HG03025 (cell line): ENCODE data around the gene RPS27A.
"Not testable (repeated sequence)": the region's sequence is repeated elsewhere in the genome, so short reads cannot be mapped to it uniquely, and the experiment has no call there.

Experiments used
- ATAC-seq: cut with Tn5 transposase; IDR thresholded peaks from one replicate; pipeline ENCODE4 v1.9.1; 2021; ENCODE audit warnings: mild to moderate bottlenecking, moderate library complexity; ENCODE audit not compliant: unreplicated experiment, low FRiP score

Gene RPS27A

DNA sequence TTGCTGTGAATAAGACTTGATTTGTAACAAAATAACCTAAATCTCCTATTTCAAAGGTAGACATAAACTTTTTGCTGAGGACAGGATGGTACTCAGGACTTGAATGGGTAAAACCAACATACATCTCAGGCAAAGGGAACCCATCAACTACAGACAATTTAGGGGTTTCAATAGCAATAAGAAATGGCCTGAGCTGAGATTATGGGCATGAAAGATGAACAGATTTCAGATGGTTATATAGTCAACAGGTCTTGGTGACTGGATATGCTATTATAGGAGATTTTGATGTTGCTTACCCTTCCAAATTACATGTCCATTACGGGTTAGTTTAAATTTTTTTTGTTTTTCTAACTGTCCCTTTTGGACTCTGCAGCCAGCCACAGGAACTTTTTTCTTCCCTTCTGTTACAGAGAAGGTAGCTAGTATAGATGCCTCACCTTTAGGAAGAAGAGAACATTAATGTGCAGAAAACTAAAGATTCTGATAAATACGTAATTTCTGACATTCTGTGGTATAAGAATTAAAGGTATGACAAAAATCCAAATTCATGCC is 4.6 kb downstream of the RPS27A start:
- ATAC-seq: no peak

DNA sequence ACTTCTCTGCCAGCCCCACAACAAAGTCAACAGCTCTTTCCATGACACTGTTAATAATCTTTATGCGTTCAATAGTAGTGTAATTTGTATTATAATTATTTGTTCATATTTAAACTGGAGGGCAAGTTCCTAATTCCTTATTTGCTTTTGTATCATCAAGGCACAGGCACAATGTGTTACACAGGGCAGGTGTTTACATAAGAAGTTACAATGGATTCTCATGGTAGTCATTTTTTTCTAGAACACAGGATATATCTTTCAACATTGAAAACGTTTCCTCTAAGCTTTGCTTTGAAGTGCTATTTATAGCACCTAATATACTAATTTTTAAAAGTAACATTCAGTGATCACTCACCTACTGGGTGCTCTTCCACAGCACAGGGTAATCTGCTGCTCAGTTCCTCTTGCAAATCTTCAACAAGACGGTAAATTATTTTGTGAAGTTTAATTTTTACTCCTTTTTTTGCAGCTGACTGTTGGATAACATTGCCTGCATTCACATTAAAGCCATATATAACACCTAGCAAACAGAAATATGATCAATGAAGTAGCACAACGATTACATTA is 7.3 kb downstream of the RPS27A start:
- no peak for ATAC-seq

DNA sequence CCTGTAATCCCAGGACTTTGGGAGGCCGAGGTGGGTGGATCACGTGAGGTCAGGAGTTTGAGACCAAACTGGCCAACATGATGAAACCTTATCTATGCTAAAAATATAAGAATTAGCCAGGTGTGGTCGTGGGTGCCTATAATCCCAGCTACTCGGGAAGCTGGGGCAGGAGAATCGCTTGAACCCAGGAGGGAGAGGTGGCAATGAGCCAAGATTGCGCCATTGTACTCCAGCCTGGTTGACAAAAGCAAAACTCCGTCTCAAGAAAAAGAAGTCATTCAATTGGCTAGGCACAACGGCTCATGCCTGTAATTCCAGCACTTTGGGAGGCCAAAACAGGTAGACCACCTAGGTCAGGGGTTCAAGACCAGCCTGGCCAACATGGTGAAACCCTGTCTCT is 9.1 kb downstream of the RPS27A start:
- not testable (repeated sequence) for ATAC-seq

DNA sequence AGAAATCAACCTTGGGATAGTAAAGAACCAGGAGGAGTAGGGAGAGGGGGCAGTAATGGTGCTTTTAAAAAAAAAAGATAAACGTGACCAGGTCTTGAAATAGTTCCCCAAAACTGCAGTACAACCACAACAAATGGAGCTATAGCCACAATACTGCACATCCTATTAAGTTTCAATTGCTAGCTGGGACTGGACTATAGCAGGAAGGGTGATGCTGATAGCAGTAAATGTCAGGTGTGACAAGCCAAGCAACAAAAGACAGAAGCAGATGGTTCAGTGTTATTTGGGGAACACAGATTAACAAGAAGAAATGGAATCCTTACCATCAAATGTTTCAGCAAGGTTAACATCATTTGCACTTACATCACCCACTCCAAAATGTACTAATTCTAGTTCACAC is 10.1 kb downstream of the RPS27A start:
- ATAC-seq: no peak

DNA sequence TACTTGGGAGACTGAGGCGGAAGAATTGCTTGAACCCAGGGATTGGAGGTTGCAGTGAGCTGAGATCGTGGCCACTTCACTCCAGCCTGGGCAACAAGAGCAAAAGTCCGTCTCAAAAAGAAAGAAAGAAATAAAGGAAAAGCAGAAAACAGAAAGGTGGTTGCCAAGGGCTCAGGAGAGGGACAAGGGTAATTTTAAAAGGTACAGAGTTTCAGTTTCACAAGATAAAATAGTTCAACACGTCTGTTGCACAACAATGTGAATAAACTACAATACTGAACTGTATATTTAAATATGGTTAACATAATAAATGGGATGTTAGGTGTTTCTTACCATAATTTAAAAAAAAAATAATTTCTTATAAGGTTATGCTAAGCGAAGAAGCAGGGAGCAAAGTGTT is 12.9 kb downstream of the RPS27A start:
- ATAC-seq: no peak

DNA sequence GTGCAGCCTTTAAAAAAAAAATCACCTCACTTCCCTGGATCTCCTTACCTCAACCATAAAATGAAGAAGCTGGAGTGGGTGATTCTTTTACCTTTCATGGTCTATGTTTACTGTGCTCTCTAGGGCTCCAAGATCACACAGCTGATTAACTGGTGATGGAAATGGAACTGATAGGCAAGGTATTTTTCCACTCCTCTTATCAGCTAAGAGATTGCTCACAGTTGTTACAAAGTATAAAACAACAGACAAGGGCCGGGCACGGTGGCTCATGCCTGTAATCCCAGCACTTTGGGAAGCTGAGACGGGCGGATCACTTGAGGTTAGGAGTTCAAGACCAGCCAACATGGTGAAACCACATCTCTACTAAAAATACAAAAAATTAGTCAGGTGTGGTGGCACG is 14.5 kb downstream of the RPS27A start:
- ATAC-seq: no peak

DNA sequence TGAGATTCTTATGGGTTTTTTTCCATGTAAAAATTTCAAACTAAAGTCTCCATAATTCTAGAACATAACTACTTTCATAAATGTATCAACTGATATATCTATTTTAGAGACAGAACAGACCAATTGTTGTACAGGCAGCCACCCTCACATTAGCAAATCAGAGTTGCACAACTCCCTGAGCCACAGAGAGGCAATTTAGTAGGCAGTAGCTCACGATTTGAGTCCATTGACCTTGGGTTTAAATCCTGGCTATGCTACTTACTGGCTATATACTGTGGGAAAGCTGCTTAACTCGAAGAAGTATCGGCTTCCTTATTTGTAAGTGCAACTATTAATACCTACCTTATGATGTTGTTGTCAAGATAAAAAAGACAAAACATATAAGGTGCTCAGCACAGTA is 20.3 kb downstream of the RPS27A start:
- no peak for ATAC-seq

DNA sequence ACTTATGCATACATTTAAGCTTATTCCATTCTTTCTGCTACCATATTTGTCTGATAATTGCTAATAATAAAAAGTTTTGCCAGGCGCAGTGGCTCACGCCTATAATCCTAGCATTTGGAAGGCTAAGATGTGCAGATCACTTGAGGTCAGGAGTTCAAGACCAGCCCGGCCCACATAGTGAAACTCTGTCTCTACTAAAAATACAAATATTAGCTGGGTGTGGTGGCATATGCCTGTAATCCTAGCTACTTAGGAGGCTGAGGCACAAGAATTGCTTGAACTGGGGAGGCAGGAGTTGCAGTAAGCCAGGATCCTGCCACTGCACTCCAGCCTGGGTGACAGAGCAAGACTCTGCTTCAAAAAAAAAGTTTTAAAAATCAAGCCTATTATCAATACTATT is 27.1 kb downstream of the RPS27A start:
- ATAC-seq: not testable (repeated sequence)

DNA sequence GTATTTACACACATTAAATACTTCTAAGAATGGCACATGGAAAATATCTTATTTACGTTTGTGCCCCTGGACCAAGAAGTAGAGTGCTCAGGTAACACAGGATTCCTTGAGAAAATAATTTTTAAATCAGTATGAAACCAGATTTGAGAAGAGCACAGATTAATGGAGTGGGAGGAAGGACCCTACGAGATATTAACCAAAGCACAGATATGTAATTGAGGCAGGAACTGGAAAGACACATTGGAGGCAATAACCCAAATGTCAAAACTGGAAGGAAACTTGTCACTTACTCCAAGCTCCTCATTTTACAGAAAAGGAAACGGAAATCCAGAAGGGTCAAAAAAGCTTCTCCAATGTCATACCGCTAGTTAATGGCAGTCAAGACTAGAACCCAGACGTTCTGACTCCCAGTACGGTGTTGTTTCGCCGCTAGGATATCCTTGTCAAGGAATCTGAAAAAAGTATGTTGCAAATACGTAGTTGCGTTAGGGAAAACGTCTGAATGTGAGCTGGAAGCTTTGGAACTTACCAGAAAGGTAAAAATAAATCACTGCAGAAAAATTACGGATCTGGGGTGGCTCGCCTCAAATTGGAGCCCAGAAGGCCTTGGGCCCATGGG is 35.9 kb downstream of the RPS27A start:
- no peak for ATAC-seq

DNA sequence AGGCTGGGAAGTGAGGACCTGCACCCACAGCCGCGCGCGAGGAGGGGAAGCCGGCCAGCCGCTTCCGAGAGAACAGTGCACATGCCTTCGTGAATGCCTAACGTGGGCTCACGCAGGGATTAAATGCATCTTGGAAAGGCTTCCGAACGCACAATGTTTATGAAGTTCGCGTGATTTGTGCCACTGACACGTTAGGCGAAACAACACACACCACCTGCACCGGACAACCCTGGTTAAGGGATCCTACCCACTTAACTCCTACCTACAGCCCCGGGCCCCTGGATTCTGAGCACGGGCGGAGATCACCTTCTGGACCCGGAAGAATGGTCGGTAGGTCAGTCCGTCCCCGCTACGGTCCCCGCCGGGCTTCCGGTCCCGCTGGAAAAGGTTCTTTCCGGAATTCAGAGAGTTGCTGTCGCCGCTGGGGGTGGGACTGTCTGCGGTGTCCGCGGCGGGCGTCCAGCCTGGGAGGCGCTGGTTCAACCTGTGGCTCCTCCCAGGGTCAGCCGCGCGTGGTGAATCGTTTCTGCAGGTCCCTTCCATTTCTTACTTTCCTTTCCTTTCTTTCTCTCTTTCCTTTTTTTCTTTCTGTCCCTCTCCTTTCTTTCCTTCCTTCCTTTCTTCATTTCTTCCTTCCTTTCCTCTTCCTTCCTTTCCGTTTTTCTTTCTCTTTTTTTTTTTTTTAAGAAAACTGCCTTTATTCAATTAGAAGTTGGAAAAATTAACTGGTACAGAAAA is 36.6 kb downstream of the RPS27A start, which contains the start of gene MTIF2:
Gene MTIF2, minus strand, starts transcription at position 325 of the 738 bp plus-strand sequence. CDS start 5,373 bp downstream, outside the sequence.
- ATAC-seq: peak; percentile 98

DNA sequence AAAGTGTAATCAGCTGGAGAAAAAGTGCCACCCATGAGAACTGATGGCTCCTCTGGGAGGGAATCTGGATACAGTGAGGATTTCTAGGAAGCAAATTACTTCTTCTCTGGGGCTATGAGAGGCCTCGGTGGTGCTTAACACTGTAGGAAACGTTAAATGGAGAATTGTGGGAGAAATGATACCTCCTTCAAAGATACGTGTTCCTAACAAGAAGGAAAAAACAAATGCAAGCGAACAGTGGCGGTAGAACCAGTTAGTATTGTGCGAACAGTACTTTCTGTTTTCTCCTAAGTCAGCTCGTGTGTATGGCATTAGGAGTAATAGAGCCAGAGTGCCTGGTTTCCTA is 37.1 kb downstream of the RPS27A start:
- no peak for ATAC-seq

DNA sequence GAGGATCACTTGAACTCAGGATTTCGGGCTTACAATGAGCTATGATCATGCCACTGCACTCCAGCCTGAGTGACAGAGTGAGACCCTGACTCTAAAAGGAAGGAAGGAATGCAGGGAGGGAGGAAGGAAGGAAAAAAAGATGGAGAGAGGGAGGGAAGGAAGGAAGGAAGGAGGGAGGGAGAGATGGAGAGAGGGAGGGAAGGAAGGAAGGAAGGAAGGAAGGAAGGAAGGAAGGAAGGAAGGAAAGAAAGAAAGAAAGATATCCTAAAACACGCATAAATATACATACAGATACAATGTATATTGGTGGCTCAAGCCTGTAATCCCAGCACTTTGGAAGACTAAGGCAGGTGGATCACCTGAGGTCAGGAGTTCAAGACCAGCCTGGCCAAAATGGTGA is 41.9 kb downstream of the RPS27A start:
- ATAC-seq: not testable (repeated sequence)

DNA sequence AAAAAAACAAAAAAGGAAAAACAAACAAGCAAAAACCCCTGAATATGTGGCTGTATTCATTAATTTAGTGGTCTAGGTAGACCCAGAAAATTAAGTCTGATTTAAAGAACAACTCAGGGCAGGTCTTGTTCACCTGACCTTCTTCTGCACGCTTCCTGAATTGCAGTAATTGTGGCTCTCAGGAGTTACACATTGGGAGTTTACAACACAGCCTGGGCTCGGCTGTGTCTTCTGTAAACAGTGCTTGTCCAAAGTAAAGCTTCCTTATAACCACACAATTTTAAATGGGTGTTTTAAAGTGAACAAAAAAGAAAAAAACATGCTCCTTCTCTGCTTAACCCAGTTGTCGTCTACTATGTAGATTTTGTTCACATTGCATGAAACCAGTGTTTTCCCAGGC is 44.8 kb downstream of the RPS27A start:
- ATAC-seq: no peak

DNA sequence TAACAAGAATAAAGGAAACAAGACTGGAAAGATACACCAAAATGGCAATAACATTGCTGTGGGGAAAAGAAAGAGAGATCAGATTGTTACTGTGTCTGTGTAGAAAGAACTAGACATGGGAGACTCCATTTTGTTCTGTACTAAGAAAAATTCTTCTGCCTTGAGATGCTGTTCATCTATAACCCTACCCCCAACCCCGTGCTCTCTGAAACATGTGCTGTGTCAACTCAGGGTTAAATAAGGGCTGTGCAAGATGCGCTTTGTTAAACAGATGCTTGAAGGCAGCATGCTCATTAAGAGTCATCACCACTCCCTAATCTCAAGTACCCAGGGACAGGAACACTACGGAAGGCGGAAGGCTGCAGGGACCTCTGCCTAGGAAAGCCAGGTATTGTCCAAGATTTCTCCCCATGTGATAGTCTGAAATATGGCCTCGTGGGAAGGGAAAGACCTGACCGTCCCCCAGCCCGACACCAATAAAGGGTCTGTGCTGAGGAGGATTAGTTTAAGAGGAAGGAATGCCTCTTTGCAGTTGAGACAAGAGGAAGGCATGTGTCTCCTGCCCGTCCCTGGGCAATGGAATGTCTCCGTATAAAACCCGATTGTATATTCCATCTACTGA is 46.8 kb downstream of the RPS27A start:
- not testable (repeated sequence) for ATAC-seq

DNA sequence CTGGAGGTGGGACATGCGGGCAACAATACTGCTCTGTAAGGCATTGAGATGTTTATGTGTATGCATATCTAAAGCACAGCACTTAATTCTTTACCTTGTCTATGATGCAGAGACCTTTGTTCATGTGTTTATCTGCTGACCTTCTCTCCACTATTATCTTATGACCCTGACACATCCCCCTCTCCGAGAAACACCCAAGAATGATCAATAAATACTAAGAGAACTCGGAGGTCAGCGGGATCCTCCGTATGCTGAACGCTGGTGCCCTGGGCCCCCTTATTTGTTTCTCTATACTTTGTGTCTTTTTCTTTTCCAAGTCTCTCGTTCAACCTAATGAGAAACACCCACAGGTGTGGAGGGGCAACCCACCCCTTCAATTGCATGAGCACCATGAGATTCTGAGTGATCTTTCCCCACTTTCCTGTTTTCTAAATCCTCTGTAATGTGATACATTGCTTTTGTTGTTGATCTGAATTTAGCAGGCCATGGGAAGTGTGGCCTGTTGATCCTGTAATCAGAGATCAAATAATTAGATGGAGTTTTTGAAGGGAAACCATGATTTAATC is 47.5 kb downstream of the RPS27A start:
- ATAC-seq: not testable (repeated sequence)

DNA sequence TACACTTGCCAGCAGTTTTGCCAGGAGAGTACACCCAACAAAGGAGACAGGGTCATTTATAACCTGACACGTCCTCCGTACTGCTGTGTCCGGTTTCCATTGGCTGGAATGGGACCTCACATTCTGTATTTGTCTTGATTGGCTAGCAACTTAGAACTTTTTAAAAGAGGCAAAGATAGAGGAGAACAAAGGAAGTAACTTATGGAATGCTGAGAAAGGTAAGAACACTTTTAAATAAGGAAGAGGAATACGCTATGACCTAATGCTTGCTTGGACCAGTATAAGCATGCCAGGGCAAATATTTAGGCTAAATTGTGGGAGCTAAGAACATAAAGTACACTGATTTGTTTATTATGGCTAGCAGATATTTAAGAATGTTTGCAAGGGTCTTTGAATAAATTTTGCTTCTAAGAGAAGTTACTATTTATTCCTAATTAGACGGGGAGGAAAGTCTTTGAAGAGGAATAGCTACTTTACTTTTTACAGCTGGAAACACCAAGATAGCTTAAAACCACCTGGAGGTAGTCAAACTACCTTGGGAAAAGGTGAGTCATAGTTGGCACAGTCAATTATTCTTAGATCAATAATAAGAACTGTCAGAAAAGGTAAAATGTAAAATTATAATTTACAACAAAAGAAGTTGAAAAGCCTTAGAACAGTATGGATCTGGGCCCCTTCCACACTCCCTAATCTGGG is 48.5 kb downstream of the RPS27A start:
- ATAC-seq: not testable (repeated sequence)

DNA sequence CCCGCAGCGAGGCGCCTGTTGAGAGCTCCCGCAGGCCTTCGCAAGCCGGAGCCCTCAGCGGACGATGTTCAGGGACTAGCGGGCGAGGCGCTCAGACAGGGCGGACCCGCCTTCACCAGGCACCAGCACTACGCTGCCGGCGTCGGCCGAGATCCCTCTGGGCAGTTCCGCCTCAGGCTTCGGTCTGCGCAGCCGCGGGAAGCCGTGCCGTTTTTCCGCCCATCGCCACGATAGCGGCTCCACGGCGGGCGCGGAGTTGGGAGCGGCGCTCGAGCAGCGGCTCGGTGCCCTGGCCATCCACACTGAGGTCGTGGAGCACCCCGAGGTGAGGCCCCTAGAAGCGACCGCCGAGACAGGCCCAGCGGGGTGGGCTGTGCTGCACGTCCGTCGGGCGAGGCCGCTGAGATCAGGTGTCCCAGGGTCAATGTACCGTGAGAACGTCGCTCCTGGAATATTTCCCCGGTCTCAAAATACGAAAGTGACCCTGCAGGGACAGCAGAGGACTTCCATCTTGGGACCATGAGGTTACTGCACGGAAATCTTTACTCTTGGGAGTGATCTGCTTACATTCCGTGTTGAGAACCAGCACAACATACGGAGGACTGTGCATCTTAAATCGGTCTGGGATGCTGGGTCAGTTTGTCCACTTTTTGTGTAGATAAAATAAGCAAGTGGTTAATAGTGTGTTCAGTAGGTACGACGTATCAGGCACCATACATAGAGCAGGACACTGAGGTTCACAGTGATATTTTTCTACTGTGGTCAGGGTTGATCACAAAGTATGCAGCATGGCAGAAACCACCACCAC is 49.8 kb downstream of the RPS27A start:
- peak; percentile 99 for ATAC-seq

DNA sequence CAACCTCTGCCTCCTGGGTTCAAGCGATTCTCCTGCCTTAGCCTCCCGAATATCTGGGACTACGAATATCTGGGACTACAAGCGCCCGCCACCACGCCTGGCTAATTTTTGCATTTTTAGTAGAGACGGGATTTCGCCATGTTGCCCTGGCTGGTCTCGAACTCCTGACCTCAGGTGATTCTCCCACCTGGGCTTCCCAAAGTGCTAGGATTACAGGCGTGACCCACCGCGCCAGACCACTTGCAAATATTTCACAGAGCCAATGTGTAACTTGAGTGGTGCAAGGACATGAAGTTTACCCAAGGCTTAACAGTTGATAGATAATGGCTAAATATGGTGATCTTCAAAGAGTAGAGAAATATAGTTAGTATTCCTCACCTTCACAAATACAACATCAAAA is 50.6 kb downstream of the RPS27A start:
- ATAC-seq: no peak
